BE2C (cell line): Measurements from ENCODE around the gene PADI3.

Experiments
- DNase-seq: peaks from one replicate; pipeline ENCODE4 v3.0.0-alpha.2; 2020
- H3K27me3 ChIP-seq: fragments of 250-450 bp; sonication (Bioruptor Pico); 2 replicates; pipeline ENCODE4 v1.5.1; 2020; ENCODE audit warnings: mild to moderate bottlenecking
- H3K36me3 ChIP-seq: fragments of 250-450 bp; sonication (Bioruptor Pico); 2 replicates; pipeline ENCODE4 v1.5.1; 2020; ENCODE audit warnings: mild to moderate bottlenecking
- H3K4me1 ChIP-seq: fragments of 250-450 bp; sonication (Bioruptor Pico); 2 replicates; pipeline ENCODE4 v1.5.1; 2020
- H3K4me3 ChIP-seq: 2 replicates; pipeline ENCODE4 v1.5.1; 2011; ENCODE audit warnings: low read depth, low read length
- H3K9me3 ChIP-seq: fragments of 250-450 bp; sonication (Bioruptor Pico); 2 replicates; pipeline ENCODE4 v1.5.1; 2020
- TF ChIP-seq, protein P1 (sequence below): IDR thresholded peaks from 2 replicates; pipeline ENCODE4 v1.5.1; 2012; ENCODE audit warnings: mild to moderate bottlenecking, low read depth, low read length

PADI3 gene

DNA sequence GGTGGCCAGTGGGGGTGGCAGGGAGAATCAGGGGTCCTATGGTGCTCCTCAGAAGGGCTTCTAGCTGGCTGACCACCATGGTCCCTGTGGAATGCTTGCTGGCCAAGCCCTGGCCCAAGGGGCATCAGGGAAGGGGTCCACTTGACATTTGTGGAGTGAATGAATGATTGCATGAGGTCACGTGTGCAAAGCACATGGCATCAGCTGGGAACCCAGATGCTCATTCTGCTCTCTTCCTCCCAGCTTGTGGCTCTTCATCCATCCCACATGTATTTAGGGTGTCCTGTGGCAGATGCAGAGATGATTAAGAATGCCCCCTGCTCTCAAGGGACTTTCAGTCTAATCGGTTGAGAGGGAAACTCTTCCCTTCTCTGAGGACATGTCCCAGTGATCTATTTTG is 32.0 kb downstream of the PADI3 start:
- TF ChIP-seq, protein P1, sequence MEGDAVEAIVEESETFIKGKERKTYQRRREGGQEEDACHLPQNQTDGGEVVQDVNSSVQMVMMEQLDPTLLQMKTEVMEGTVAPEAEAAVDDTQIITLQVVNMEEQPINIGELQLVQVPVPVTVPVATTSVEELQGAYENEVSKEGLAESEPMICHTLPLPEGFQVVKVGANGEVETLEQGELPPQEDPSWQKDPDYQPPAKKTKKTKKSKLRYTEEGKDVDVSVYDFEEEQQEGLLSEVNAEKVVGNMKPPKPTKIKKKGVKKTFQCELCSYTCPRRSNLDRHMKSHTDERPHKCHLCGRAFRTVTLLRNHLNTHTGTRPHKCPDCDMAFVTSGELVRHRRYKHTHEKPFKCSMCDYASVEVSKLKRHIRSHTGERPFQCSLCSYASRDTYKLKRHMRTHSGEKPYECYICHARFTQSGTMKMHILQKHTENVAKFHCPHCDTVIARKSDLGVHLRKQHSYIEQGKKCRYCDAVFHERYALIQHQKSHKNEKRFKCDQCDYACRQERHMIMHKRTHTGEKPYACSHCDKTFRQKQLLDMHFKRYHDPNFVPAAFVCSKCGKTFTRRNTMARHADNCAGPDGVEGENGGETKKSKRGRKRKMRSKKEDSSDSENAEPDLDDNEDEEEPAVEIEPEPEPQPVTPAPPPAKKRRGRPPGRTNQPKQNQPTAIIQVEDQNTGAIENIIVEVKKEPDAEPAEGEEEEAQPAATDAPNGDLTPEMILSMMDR: no peak
- Histone ChIP-seq H3K4me1 (no peaks in the 10 kb centered on the region), H3K27me3 (no peaks in the 10 kb centered on the region), H3K4me3 (no peak overlapping the region), H3K9me3 (no peaks in the 10 kb centered on the region), H3K36me3 (no peaks in the 10 kb centered on the region)
- no peak for DNase-seq

DNA sequence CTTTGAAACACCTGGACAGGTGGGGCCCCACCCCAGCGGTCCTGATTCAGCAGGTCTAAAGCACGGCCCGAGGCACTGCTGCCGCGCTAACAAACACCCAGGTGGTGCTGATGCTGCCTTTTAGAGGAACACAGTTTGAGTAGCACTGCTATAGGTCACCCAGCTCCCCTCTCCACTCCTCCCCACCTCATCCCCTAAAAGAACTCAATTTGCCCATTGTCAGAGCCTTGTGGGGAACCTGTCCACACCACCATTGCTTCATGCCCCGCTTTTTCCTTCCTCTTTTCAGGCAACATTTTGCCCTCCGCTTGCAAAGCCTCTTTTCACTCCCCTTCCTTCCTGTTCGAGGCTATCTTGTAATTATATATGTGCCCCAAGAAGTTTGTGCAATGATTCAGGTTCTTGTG is 32.9 kb downstream of the PADI3 start:
- Histone ChIP-seq H3K9me3 (no peaks in the 10 kb centered on the region), H3K4me3 (no peak overlapping the region), H3K27me3 (no peaks in the 10 kb centered on the region), H3K36me3 (no peaks in the 10 kb centered on the region), H3K4me1 (no peaks in the 10 kb centered on the region)
- DNase-seq: no peak
- TF ChIP-seq, protein P1: no peak

DNA sequence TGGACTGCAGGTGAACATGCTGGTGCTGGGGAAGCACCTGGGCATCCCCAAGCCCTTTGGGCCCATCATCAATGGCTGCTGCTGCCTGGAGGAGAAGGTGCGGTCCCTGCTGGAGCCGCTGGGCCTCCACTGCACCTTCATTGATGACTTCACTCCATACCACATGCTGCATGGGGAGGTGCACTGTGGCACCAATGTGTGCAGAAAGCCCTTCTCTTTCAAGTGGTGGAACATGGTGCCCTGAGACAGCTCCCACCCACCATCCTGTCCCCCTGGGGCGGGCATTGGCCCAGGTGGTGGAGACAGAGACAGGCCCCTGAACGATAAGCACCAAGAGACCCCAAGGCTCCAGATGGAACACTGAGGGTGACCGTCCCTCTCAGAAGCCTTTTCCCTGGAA is 33.9 kb downstream of the PADI3 start:
- H3K4me1 ChIP-seq: no peaks in the 10 kb centered on the region
- TF ChIP-seq, protein P1: no peak
- no peaks in the 10 kb centered on the region for H3K36me3 ChIP-seq
- H3K27me3 ChIP-seq: no peaks in the 10 kb centered on the region
- H3K9me3 ChIP-seq: no peaks in the 10 kb centered on the region
- DNase-seq: no peak
- H3K4me3 ChIP-seq: no peak overlapping the region

DNA sequence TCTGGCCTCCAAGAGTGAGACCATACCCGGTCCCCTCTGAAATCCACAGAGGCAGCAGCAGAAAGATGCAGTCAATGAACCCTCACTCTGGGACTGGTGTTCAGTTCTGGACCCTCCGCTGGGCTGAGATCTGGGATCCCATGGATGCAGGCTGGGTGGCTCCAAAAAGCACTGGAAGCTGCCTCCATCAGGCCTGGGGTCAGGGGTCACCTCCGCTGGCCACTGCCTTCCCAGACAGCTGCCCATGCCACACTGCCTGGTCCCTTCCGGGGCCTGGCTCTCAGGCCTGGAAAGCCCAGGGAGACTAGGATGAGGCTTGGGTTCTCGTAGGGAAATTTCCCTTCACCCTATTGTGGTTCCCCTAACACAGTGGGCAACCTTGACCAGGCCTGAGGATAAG is 37.7 kb downstream of the PADI3 start:
- no peaks in the 10 kb centered on the region for H3K36me3 ChIP-seq
- no peaks in the 10 kb centered on the region for H3K4me1 ChIP-seq
- DNase-seq: no peak
- H3K27me3 ChIP-seq: no peaks in the 10 kb centered on the region
- H3K9me3 ChIP-seq: no peaks in the 10 kb centered on the region
- H3K4me3 ChIP-seq: no peak overlapping the region
- TF ChIP-seq, protein P1: no peak

DNA sequence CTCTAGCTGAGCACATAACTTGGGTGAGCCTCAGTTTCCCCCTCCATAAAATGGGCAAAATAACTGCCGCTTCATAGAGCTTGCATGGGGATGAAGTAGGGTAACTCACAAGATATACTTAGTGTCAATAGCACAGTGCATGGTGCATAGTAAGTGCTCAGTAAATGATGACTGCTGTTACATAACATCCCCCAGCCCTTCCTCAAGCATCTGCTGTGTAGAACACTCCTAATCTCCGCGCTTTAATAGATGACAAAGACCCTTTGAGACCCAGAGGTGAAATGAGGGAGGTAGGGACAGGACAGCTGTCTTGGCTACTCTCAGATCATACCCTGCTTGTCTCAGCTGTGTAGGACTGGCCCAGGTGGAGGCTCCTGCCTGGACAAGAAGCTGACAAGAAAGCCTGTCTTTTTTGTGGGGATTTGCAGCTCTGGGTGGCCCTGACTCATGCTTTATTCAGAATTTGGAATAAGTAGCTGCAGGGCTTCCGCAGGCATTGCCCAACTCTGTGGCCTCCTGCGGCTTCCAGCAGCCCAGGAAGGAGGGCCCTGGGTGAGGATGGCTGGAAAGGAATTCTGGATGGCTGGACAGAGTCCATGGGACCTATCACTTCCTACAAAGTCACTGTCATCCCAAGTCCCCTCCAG is 38.4 kb downstream of the PADI3 start:
- Histone ChIP-seq H3K36me3 (no peaks in the 10 kb centered on the region), H3K4me3 (no peak overlapping the region), H3K9me3 (no peaks in the 10 kb centered on the region), H3K4me1 (no peaks in the 10 kb centered on the region), H3K27me3 (no peaks in the 10 kb centered on the region)
- TF ChIP-seq, protein P1: no peak
- DNase-seq: no peak

DNA sequence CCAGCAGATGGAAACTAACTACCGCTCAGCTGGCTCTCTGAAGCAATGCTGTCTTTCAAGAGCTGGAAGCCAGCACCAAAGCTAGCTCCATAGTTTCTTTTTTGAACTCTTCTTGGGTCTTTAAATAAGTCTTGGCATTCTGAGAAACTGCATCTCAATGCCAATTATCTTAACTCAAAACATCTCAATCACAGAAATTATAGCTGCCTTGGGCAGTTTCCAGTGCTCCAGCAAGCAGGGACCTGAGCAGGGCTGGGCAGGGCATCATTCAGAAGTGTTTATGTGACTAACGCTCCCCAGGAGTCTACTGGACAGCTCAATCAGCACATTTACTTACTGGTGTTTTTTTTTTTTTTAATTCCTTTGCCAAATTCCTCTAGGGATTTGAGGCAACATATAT is 40.8 kb downstream of the PADI3 start:
- Histone ChIP-seq H3K4me3 (no peak overlapping the region), H3K4me1 (no peaks in the 10 kb centered on the region), H3K9me3 (no peaks in the 10 kb centered on the region), H3K36me3 (no peaks in the 10 kb centered on the region), H3K27me3 (no peaks in the 10 kb centered on the region)
- TF ChIP-seq, protein P1: no peak
- no peak for DNase-seq
